ENCODE results near the gene ATP8A2.
A peak's percentile ranks its signal among the peaks of the same experiment; 100 is the strongest.

Gene ATP8A2

DNA sequence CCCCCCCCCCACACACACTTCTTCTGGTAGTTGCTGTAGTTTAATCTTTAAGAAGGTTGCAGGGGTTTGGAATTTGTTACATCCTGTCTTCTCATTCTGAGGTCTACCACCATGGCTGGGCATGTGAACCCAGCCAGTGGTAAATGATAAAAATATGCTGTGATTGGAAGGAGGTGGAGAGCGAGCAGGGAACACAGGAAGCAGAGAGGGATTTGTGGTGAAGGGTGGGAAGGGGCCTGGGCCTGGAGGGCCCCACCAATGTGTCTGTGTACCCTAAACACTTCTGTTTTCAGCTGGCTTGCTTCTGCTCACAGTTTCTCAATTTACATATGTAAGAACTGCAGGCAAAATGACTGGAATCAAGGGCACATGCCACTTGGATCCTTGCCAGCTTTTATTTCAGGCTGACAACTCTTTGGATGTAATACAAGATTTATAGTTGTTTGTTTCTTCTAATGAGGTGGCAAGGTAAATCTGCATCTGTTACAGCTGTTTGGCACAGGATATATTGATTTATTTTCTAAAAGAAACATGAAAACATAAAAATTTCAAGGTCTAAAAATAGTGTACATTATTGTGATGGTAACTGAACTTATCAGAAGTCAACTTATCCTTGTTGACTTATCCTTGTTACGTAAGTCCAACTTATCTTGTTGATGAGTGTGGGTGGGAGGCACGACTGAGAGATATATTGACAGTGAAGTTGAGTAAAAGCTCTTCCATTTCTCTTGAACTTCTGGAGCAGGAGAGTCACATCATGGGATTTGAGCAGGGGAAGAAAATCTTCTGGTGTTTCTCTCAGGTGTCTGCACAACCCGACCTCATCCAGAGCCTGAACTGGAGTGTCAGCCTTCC lies 366.8 kb downstream of the ATP8A2 start:
- peak; percentile 84 for DNase-seq

DNA sequence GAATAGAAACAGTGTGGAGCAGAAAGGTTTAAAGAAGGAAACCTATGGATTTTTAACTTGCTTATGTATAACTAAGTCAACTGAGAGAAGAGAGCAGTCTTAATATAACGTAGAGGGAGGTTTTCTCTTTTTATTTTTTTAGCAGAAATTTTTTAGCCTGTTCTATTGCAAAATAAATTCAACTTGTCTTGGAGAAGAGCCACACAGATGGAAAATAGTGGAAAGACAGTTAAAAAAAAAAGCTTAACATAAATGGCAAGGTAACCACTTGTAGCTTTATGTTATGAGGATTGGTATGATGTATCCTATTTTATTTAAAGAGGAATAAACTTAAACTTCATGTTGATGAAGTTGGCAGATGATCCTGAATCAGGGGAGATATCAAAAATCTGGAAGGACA lies 367.6 kb downstream of the ATP8A2 start:
- no peak for DNase-seq

- DNase-seq, result no peak
These were observed 370.0 kb downstream of the ATP8A2 start for GRCh38 chr13:25741796-25742195.

- no peak for DNase-seq
These were observed 370.4 kb downstream of the ATP8A2 start for GRCh38 chr13:25742220-25742619.

GRCh38 chr13:25743421-25743820 lies 371.6 kb downstream of the ATP8A2 start:
- no peak for DNase-seq

DNA sequence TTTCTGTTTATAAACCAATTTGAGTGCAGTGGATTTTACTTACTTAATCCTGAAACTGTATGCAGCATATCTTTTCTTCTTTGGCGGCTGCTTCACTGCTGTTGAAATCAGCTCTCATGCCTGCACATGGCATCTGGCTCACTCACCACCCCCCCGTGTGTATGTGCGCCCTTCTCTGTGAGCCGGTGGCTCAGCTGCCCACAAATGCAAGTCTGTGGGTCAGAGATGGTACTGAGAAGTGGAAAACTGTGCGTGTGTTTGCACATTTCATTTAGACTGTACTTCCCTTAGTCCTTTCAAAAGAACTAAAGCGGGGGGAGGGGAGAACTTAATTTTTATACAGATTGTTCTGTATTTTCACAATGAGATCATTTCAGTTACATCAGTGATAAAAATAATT lies 372.4 kb downstream of the ATP8A2 start:
- no peak for DNase-seq

DNA sequence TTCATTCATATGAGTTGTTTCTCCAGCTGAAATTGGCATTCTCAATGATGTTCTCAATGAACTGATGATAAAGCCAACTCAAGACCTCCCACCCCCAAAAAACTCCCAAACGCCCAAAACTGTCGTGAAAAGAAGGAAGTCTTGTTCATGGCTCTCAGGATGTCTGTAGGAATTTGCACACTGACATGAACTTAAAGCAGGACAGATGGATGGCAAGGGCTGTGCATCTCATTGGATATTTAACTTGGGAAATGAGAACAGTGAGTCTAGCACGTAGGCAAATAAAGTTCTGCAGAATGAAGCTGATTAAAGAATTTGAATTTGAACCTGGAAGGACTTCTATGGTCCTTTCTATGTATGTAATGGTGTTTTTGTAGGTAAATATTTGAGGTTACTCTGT lies 374.4 kb downstream of the ATP8A2 start:
- no peak for DNase-seq

GRCh38 chr13:25752957-25753551 lies 381.3 kb downstream of the ATP8A2 start:
- no peak for DNase-seq

GRCh38 chr13:25753976-25754375 lies 382.2 kb downstream of the ATP8A2 start:
- DNase-seq, result no peak

- DNase-seq, result no peak
These were observed 384.5 kb downstream of the ATP8A2 start for GRCh38 chr13:25756251-25756650.

- DNase-seq, result peak; percentile 12
These were observed 385.1 kb downstream of the ATP8A2 start for GRCh38 chr13:25756912-25757311.

GRCh38 chr13:25761041-25761440 lies 389.3 kb downstream of the ATP8A2 start:
- no peak for DNase-seq

DNA sequence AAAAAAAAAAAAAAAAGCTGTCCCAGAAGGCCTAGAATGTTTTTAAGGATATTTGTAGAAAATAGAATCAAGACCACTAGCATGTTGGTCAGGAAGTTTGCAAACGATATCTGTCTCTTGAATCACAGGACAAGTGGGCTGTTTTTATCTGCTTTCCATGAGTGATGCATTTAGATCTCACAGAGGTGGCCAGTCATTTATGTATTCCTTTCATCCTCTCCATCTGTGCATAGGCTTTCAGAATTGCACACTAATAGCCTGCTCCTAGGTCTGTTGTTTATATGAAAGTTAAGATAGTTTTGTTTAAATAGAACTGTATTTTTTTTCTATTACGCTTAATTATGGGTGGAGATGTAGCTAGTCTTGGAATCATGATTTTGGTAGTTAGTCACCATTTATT lies 390.5 kb downstream of the ATP8A2 start:
- no peak for DNase-seq

DNA sequence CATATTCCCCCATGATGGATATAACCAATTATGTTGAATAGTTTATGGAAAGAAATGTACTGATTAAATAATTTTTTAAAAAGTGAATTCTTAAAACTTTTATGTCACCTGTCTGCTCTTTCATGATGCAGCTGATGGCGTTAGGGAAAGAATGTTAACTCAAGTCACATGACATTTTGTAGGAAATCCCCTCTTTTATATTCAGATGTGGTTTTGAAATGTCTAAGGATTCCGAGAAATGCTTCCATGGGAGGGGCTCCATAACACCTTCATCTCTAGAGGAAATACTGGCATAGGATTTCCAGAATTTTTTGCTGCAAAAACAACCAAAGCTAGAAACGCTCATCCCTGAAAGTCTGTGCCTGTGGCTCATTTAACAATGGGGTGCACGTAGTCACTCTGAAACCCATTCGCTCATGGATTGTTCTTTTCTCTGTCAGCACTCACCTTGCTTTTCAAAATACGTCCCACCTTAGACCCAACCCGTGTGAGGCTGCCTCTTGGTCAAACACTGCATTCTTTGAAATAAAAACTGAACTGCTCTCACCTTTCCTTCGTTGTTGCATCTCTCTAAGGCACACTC lies 391.1 kb downstream of the ATP8A2 start:
- DNase-seq, result no peak

DNA sequence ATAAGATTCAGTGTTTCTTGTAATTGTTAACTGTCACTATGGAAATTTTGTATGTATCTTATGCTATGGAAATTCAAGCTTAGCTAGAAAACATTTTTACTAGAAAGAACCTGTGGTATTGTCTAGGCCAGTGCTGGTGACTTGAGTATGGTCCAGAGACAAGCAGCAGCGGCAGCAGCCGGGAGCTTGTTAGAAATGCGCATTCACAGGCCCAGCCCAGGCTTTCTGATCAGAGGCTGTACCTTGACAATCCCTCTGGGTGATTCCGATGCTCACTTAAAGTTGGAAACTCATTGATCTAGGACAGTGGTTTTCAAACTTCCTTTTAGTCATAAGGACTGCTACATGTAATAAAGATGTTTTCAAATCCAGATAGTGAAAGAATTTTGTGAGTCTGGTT lies 392.6 kb downstream of the ATP8A2 start:
- DNase-seq, result no peak

DNA sequence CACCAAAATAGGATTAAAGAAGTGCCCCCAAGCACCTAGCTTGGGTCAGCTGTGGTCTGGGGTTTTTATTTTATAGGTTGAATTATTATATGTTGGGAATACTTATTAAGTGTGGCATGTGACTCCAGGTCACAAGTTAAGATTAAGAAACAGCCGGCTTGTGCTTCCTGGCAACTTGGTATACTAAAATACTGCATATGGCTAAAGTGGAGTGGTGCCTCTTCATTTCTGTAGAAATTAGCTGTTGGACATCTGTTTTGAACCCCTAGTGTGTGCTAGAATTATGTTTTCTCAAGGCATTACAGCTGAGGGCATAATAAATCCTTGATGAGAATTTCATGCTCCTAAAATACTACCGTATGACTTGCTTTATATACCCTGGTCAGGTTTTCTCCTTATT lies 393.5 kb downstream of the ATP8A2 start:
- DNase-seq, result no peak

- DNase-seq, result no peak
These were observed 394.8 kb downstream of the ATP8A2 start for GRCh38 chr13:25766576-25766975.

- no peak for DNase-seq
These were observed 395.2 kb downstream of the ATP8A2 start for GRCh38 chr13:25766991-25767390.

- no peak for DNase-seq
These were observed 396.6 kb downstream of the ATP8A2 start for GRCh38 chr13:25768376-25768775.

DNA sequence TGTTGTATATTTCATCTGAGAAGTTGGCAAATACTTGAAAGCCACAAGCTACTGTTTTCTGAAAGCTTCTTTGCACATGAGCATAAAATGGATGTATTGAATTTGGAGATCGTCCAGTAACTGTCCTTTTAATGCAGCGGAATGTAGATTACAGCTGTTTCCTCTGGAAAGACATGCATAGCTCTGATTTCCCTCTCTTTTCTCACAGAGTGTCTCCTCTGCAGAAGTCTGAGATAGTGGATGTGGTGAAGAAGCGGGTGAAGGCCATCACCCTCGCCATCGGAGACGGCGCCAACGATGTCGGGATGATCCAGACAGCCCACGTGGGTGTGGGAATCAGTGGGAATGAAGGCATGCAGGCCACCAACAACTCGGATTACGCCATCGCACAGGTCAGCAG lies 397.1 kb downstream of the ATP8A2 start:
- DNase-seq, result no peak

- no peak for DNase-seq
These were observed 398.8 kb downstream of the ATP8A2 start for GRCh38 chr13:25770601-25771000.

DNA sequence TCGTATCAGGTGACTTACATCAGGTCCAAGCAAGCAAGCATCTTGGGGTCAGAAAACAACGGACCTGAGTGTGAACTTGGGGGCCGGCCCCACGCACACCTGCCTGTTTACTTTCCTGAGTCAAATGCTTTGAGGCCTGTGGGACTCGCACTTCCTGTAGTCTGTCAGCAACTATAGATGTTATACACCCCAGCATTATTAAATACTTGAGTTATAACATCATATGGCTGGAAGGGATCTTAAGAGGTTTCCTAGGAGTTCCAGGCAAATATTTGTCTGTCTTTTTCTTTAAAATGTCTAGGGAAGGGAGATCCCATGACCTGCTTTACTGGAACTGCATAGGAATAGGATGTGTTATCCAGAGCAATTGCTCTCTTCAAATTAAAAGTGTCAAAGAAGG lies 399.4 kb downstream of the ATP8A2 start:
- DNase-seq, result no peak

GRCh38 chr13:25771641-25772478 lies 400.1 kb downstream of the ATP8A2 start:
- DNase-seq, result no peak
